ENCODE measurements around the gene BTBD6.

- no peak for TF ChIP-seq CTCF (IDR thresholded peaks at IDR 0.05; ENCODE audit: borderline replicate concordance, extremely low read depth, low read length, poor library complexity, severe bottlenecking)
- no peak for TF ChIP-seq EZH2 (IDR thresholded peaks at IDR 0.05; ENCODE audit: borderline replicate concordance, low read depth, low read length, severe bottlenecking)
Observed at GRCh38 chr14:105271224-105271890, 23.0 kb downstream of the BTBD6 start.
